Natural killer cell (primary cell): ENCODE results near the gene ZDHHC3. TPM values are rescaled to one million over a fixed set of nuclear protein-coding genes. Genes with fewer than 3 reads are reported as not detected.

Experiments used
- total RNA-seq, 4 donors: library from RNA; stranded (reverse); fragments of 120-200 nt in 1 of 4; gene quantifications; one replicate each; pipeline versions ENCODE4 v1.2.3 to v1.2.4, GENCODE V29; 2013 to 2022

The ZDHHC3 gene
- total RNA-seq, 3 donors from 2014 or later (not counting 1 experiment from before 2014, with no cell fraction given): 62.3 to 100.0 (median 78.6) TPM

Other genes starting within 250 kb of the ZDHHC3 start
- gene ZNF501, start 246.5 kb downstream of the ZDHHC3 start, total RNA-seq: 1 to 10 TPM in 2 of 3 donors, under 1 TPM in 1; 0.40 to 2.2 (median 1.7) TPM
- gene KIAA1143, start 214.6 kb downstream of the ZDHHC3 start, total RNA-seq: 10 to 100 TPM; 25.4 to 28.6 (median 27.7) TPM
- gene KIF15, start 214.4 kb downstream of the ZDHHC3 start, total RNA-seq: 1 to 10 TPM in 1 of 3 donors, under 1 TPM in 2; 0.80 to 1.6 (median 0.99) TPM
- gene TMEM42, start 114.3 kb downstream of the ZDHHC3 start, total RNA-seq: 10 to 100 TPM in 2 of 3 donors, 1 to 10 TPM in 1; 9.9 to 15.9 (median 11.3) TPM
- gene TGM4, start 101.6 kb downstream of the ZDHHC3 start, total RNA-seq: not detected
- 10 to 100 TPM; 32.8 to 46.6 (median 36.0) TPM for gene EXOSC7, start 70 bp upstream of the ZDHHC3 start, total RNA-seq
- gene CLEC3B, start 50.1 kb upstream of the ZDHHC3 start, total RNA-seq: 1 to 10 TPM in 2 of 3 donors, under 1 TPM in 1; 0.87 to 1.5 (median 1.1) TPM
- under 1 TPM; 0.38 to 0.61 (median 0.48) TPM for gene CDCP1, start 170.2 kb upstream of the ZDHHC3 start, total RNA-seq